Neuronal stem cell (in vitro differentiated cells): ENCODE results near the gene CAPN15.

ENCODE experiments used
- DNase-seq: peaks from one replicate; pipeline ENCODE4 v3.0.0-alpha.2; 2013; ENCODE audit warnings: low spot score
- H2AFZ ChIP-seq: one replicate; pipeline ENCODE4 v1.6.1; 2013; ENCODE audit warnings: mild to moderate bottlenecking, low read length, inconsistent platforms
- H2AK5ac ChIP-seq: 2 replicates; pipeline ENCODE4 v1.6.1; 2013; ENCODE audit warnings: low read depth, mild to moderate bottlenecking, inconsistent platforms, low read length, moderate library complexity, mixed read lengths
- H2BK120ac ChIP-seq: 2 replicates; pipeline ENCODE4 v1.6.1; 2013; ENCODE audit warnings: low read depth, mild to moderate bottlenecking, inconsistent platforms, low read length, moderate library complexity, mixed read lengths
- H2BK12ac ChIP-seq: one replicate; pipeline ENCODE4 v1.6.1; 2013; ENCODE audit warnings: low read length, inconsistent platforms
- H2BK15ac ChIP-seq: 2 replicates; pipeline ENCODE4 v1.6.1; 2013; ENCODE audit warnings: mild to moderate bottlenecking, low read length, inconsistent platforms, mixed read lengths
- H2BK5ac ChIP-seq: one replicate; pipeline ENCODE4 v1.6.1; 2013; ENCODE audit warnings: inconsistent platforms, mild to moderate bottlenecking, low read length, moderate library complexity
- H3K14ac ChIP-seq: one replicate; pipeline ENCODE4 v1.6.1; 2013; ENCODE audit warnings: low read length, inconsistent platforms
- H3K18ac ChIP-seq: 2 replicates; pipeline ENCODE4 v1.6.1; 2013; ENCODE audit warnings: low read length, inconsistent platforms
- H3K23ac ChIP-seq: 2 replicates; pipeline ENCODE4 v1.6.1; 2013; ENCODE audit warnings: low read depth, mild to moderate bottlenecking, mixed read lengths, low read length, inconsistent platforms; ENCODE audit not compliant: poor library complexity
- H3K27ac ChIP-seq: replicated peaks from 3 replicates; pipeline ENCODE4 v1.5.1; 2013; ENCODE audit warnings: low read length, inconsistent platforms
- H3K27me3 ChIP-seq, 3 experiments: 2 replicates each; pipeline ENCODE4 v1.6.1; 2013; ENCODE audit warnings: low read length in 3 of 3, mild to moderate bottlenecking in 2 of 3, inconsistent platforms in 1 of 3, low read depth in 1 of 3, mixed read lengths in 1 of 3, moderate library complexity in 1 of 3; ENCODE audit not compliant: control insufficient read depth in 3 of 3, insufficient read depth in 3 of 3
- H3K36me3 ChIP-seq, 2 donors: replicated peaks in 1 of 2; 2 replicates each; pipeline ENCODE4 v1.6.1; 2013; ENCODE audit warnings: low read length in 2 of 2; ENCODE audit not compliant: control insufficient read depth in 2 of 2, insufficient read depth in 2 of 2
- H3K4ac ChIP-seq: 2 replicates; pipeline ENCODE4 v1.6.1; 2013; ENCODE audit warnings: inconsistent platforms, mild to moderate bottlenecking, low read length, moderate library complexity
- H3K4me1 ChIP-seq, 2 donors: 1 replicate in 1 of 2; 2 replicates in 1 of 2; pipeline ENCODE4 v1.6.1; 2013; ENCODE audit warnings: low read length in 2 of 2, low read depth in 1 of 2; ENCODE audit not compliant: control insufficient read depth in 2 of 2, insufficient read depth in 1 of 2
- H3K4me2 ChIP-seq: one replicate; pipeline ENCODE4 v1.6.1; 2013; ENCODE audit warnings: mild to moderate bottlenecking, low read length, inconsistent platforms; ENCODE audit not compliant: insufficient read depth, poor library complexity, severe bottlenecking
- H3K4me3 ChIP-seq, 2 donors: 2 replicates each; pipeline ENCODE4 v1.5.1; 2013; ENCODE audit warnings: low read length in 2 of 2, mild to moderate bottlenecking in 2 of 2, inconsistent platforms in 1 of 2, moderate library complexity in 1 of 2
- H3K79me1 ChIP-seq: one replicate; pipeline ENCODE4 v1.6.1; 2013; ENCODE audit warnings: low read depth, mild to moderate bottlenecking, inconsistent platforms, low read length, moderate library complexity
- H3K9ac ChIP-seq: one replicate; pipeline ENCODE4 v1.6.1; 2013; ENCODE audit warnings: mild to moderate bottlenecking, low read depth, low read length, inconsistent platforms; ENCODE audit not compliant: poor library complexity
- H3K9me3 ChIP-seq, 2 donors: replicated peaks in 1 of 2; 2 replicates each; pipeline versions ENCODE3 to v1.6.1; 2013; ENCODE audit warnings: low read length in 2 of 2, mild to moderate bottlenecking in 2 of 2, inconsistent platforms in 1 of 2, low read depth in 1 of 2, mixed read lengths in 1 of 2, moderate library complexity in 1 of 2; ENCODE audit not compliant: control insufficient read depth in 2 of 2, insufficient read depth in 1 of 2
- H4K8ac ChIP-seq: one replicate; pipeline ENCODE4 v1.6.1; 2013; ENCODE audit warnings: low read depth, mild to moderate bottlenecking, inconsistent platforms, low read length, moderate library complexity
- H4K91ac ChIP-seq: one replicate; pipeline ENCODE4 v1.6.1; 2013; ENCODE audit warnings: low read length, low read depth, mild to moderate bottlenecking, inconsistent platforms; ENCODE audit not compliant: poor library complexity
- WGBS, 2 donors: extraction: QIAGEN DNeasy Blood & Tissue Kit; methylation state at CpG; one replicate each; pipeline ENCODE4 v1.1.7; 2013; ENCODE audit warnings: missing lambda C conversion rate in 2 of 2, mixed read lengths in 1 of 2; ENCODE audit not compliant: insufficient read length in 2 of 2, insufficient replicate concordance in 1 of 2; ENCODE audit errors: extremely low coverage in 2 of 2; 5-methylcytosine and 5-hydroxymethylcytosine counted together

The CAPN15 gene

DNA sequence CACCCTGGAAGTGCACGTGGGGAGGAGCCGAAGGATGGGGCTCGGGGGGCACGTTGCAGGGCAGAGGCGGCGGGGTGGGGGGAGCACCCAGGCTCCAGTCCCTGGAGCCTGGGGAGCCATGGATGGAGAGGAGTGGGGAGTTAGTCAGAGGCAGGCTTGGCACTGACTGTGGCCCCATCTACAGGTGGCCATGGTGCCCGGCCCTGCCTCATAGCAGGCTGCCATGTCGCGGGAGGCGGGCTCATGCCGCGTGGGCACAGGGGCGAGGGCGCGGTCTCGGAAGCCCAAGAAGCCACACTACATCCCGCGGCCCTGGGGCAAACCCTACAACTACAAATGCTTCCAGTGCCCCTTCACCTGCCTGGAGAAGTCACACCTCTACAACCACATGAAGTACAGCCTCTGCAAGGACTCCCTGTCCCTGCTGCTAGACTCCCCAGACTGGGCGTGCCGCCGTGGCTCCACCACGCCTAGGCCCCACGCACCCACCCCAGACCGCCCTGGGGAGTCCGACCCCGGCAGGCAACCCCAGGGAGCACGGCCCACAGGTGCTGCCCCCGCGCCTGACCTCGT, 35.6 kb downstream of the CAPN15 start:
- H2BK120ac ChIP-seq = no peak overlapping the region
- H3K36me3 ChIP-seq = no peaks in the 10 kb centered on the region
- peak overlapping the region; percentile 55 for H3K23ac ChIP-seq
- H3K4me2 ChIP-seq = no peak overlapping the region
- H2BK12ac ChIP-seq = peak overlapping the region; percentile 58
- H4K8ac ChIP-seq = no peak overlapping the region
- no peak overlapping the region for H3K4ac ChIP-seq
- WGBS, 2 donors = no CpG with 5 or more reads among the region's 30 CpGs
- H2BK5ac ChIP-seq = no peak overlapping the region
- peaks cover 14 to 49% (median 43%) of the 10 kb centered on the region in 3 experiments for H3K27me3 ChIP-seq
- H3K4me3 ChIP-seq = no peak overlapping the region
- no peak overlapping the region for H3K18ac ChIP-seq
- no peak overlapping the region for H4K91ac ChIP-seq
- peak overlapping the region; percentile 89 for H2BK15ac ChIP-seq
- H2AFZ ChIP-seq = no peak overlapping the region
- peaks cover 0 to 2% of the 10 kb centered on the region in 2 donors for H3K9me3 ChIP-seq
- peaks cover 0 to 30% of the 10 kb centered on the region in 2 donors for H3K4me1 ChIP-seq
- peaks cover 5% of the 10 kb centered on the region for H3K79me1 ChIP-seq
- no peak for DNase-seq
- H3K9ac ChIP-seq = no peak overlapping the region
- H2AK5ac ChIP-seq = peak overlapping the region; percentile 63
- no peak overlapping the region for H3K27ac ChIP-seq
- no peak overlapping the region for H3K14ac ChIP-seq

DNA sequence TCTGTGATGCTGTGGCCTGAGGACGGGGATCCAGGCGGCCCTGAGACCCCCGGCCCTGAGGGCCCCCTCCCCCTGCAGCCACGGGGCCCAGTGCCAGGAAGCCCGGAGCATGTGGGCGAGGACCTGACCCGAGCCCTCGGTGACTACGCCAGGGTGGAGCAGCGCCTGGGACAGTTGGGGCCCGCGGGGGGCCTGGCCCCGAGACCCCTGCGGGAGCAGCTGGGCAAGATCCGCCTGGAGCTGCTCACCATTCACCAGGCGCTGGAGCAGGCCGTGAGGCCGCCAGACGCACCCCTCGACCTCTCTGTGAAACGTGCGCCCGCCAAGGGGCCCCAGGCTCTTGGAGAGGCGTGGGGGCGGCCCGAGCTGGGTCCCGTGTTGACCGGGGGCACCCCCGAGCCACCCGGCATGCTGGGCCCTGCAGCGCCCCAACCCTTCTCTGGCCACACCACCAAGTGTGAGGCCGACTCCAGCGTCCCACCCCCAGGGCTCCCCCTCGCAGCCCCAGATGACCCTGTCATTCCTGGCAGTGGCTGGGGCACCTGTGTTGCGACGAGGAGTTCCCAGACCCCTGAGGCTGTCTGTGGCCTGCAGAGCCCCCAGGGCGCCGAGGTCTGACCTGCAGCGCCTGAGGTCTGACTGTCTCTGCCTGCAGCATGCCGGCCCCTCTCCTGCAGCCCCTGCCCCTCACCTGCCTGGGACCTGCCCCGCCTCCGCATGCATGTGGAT, 37.3 kb downstream of the CAPN15 start:
- Histone ChIP-seq H3K18ac (no peak overlapping the region), H3K4ac (no peak overlapping the region), H3K14ac (peak overlapping the region; percentile 38), H3K36me3 (no peaks in the 10 kb centered on the region), H4K91ac (no peak overlapping the region), H2BK15ac (peak overlapping the region; percentile 49), H3K23ac (peak overlapping the region; percentile 85), H3K79me1 (peaks cover 4% of the 10 kb centered on the region), H2BK12ac (peak overlapping the region; percentile 58), H3K9me3 (peaks cover 0 to 2% of the 10 kb centered on the region in 2 donors), H3K9ac (peak overlapping the region; percentile 50), H2BK5ac (peak overlapping the region; percentile 39), H2BK120ac (no peak overlapping the region), H3K27me3 (peaks cover 7 to 32% (median 26%) of the 10 kb centered on the region in 3 experiments), H3K27ac (no peak overlapping the region), H2AK5ac (peak overlapping the region; percentile 70), H2AFZ (peak overlapping the region; percentile 81), H3K4me3 (no peak overlapping the region), H4K8ac (no peak overlapping the region), H3K4me2 (no peak overlapping the region), H3K4me1 (peaks cover 3 to 36% of the 10 kb centered on the region in 2 donors)
- DNase-seq = no peak
- WGBS, 2 donors = no CpG with 5 or more reads among the region's 42 CpGs

DNA sequence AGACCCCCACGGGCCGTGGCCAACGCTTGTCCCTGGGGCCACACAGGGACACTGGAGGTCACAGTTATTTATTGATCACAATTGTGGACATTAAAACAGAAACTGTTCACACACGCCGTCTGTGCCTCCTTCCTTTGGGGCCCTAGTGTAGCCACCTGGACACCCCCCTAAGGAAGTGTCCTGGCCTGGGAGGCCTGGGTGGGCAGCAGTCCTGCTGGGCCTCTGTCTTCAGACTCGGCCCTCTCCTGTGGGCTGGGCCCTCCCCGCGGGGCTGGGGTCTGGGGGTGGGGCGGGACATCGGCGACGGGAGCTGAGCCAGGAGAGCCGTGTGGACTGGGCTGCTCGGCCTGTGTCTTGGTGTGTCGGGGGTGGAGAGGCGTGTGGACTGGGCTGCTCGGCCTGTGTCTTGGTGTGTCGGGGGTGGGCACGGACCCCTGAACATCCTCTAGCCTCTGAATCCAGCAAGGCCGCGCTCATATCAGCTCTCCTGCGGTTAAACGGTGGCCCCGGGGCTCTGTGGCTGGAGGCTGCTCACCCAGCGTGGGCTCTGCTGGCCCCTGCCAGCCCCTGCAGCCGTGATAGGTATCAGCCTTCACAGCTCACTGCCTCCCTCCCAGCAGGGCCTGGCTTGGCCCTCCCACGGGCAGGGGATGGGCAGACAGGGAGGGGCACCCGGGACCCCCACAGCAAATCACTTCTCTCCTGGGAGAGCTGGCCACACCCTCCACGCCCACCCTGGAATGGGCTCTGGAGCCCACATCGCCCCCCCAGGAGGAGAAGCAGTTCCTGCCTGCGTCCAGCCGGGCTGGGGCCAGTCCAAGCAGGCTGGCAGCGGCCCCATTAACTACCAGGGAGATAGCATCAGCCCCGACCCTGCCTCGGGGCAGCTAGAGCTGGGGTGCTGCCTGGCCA, 38.2 kb downstream of the CAPN15 start:
- Histone ChIP-seq H2BK120ac (no peak overlapping the region), H3K23ac (peak overlapping the region; percentile 98), H3K14ac (peak overlapping the region; percentile 38), H2BK12ac (peak overlapping the region; percentile 58), H2BK5ac (peak overlapping the region; percentile 87), H3K4ac (no peak overlapping the region), H3K9ac (peak overlapping the region; percentile 60), H3K4me2 (no peak overlapping the region), H4K91ac (no peak overlapping the region), H3K18ac (peak overlapping the region; percentile 76), H2AFZ (peak overlapping the region; percentile 81), H2BK15ac (peak overlapping the region; percentile 92), H3K79me1 (peaks cover 8% of the 10 kb centered on the region), H4K8ac (no peak overlapping the region), H3K4me1 (peaks cover 4 to 36% of the 10 kb centered on the region in 2 donors), H2AK5ac (peak overlapping the region; percentile 75), H3K27me3 (peaks cover 5 to 28% (median 18%) of the 10 kb centered on the region in 3 experiments), H3K36me3 (no peaks in the 10 kb centered on the region), H3K27ac (no peak overlapping the region), H3K4me3 (no peak overlapping the region), H3K9me3 (peaks cover 0 to 2% of the 10 kb centered on the region in 2 donors)
- whole genome bisulfite sequencing, 2 donors = no CpG with 5 or more reads among the region's 35 CpGs
- no peak for DNase-seq
